22Rv1 (cell line): ENCODE measurements around the gene SV2C.

Experiments
- H3K27ac ChIP-seq: fragments of 450-650 bp; 2 replicates; pipeline ENCODE4 v1.5.1; 2017
- CTCF ChIP-seq: fragments of 450-650 bp; IDR thresholded peaks from 2 replicates; pipeline ENCODE4 v1.5.1; 2017; ENCODE audit warnings: mild to moderate bottlenecking
- ZFX ChIP-seq: fragments of 450-650 bp; IDR thresholded peaks from 2 replicates; pipeline ENCODE4 v1.6.1; 2017; ENCODE audit warnings: antibody characterized with exemption, borderline replicate concordance

Gene SV2C

GRCh38 chr5:76345582-76345981 is 262.4 kb downstream of the SV2C start:
- no peak overlapping the region for H3K27ac ChIP-seq
- TF ChIP-seq ZFX (no peak), CTCF (no peak)

GRCh38 chr5:76351176-76351575 is 268.0 kb downstream of the SV2C start:
- TF ChIP-seq CTCF, result no peak
- no peak for TF ChIP-seq ZFX
- no peak overlapping the region for H3K27ac ChIP-seq

- no peak overlapping the region for H3K27ac ChIP-seq
- no peak for TF ChIP-seq ZFX
- no peak for TF ChIP-seq CTCF
Measured at GRCh38 chr5:76351577-76351976, 268.4 kb downstream of the SV2C start.

- H3K27ac ChIP-seq, result no peak overlapping the region
- TF ChIP-seq ZFX (no peak), CTCF (no peak)
Measured at GRCh38 chr5:76356887-76357286, 273.7 kb downstream of the SV2C start.

- TF ChIP-seq ZFX (no peak), CTCF (no peak)
Measured at GRCh38 chr5:76363352-76364225, 280.4 kb downstream of the SV2C start.

GRCh38 chr5:76364226-76364589 is 281.0 kb downstream of the SV2C start:
- TF ChIP-seq ZFX, result no peak
- no peak for TF ChIP-seq CTCF
- H3K27ac ChIP-seq, result no peak overlapping the region

More at GRCh38 chr5:76363352-76364225, 280.4 kb downstream of the SV2C start:
- no peak overlapping the region for H3K27ac ChIP-seq

- H3K27ac ChIP-seq, result no peak overlapping the region
- TF ChIP-seq ZFX (no peak), CTCF (no peak)
Measured at GRCh38 chr5:76365561-76365960, 282.4 kb downstream of the SV2C start.
